NB4 (cell line): ENCODE data around the gene CIART.

Experiments used
- DNase-seq: peaks from one replicate; pipeline ENCODE4 v3.0.0; 2010; ENCODE audit warnings: low read depth
- H3K4me3 ChIP-seq: one replicate; pipeline ENCODE4 v1.5.1; 2011; ENCODE audit warnings: mild to moderate bottlenecking, low read depth, low read length, moderate library complexity
- CTCF ChIP-seq: IDR thresholded peaks from one replicate; pipeline ENCODE4 v1.5.1; 2012; ENCODE audit warnings: low read depth, low read length
- MAX ChIP-seq: IDR thresholded peaks from 2 replicates; pipeline ENCODE4 v1.6.1; 2011; ENCODE audit warnings: low read depth, low read length
- MYC ChIP-seq: IDR thresholded peaks from 2 replicates; pipeline ENCODE4 v1.6.1; 2011; ENCODE audit warnings: low read depth, low read length
- POLR2A ChIP-seq: IDR thresholded peaks from 2 replicates; pipeline ENCODE4 v1.6.1; 2011; ENCODE audit warnings: mild to moderate bottlenecking; ENCODE audit not compliant: insufficient read length; ENCODE audit errors: extremely low read depth

CIART gene

GRCh38 chr1:150280138-150280707 is 2.1 kb upstream of the CIART start:
- no peak overlapping the region for H3K4me3 ChIP-seq
- DNase-seq: no peak
- TF ChIP-seq MAX: no peak
- no peak for TF ChIP-seq POLR2A
- no peak for TF ChIP-seq CTCF
- no peak for TF ChIP-seq MYC

- TF ChIP-seq POLR2A (no peak), MYC (no peak), CTCF (peak; percentile 76)
- DNase-seq: peak; percentile 77
- H3K4me3 ChIP-seq: peak overlapping the region; percentile 54
These were observed 1.1 kb upstream of the CIART start for GRCh38 chr1:150281221-150281757.

GRCh38 chr1:150282558-150282958 is 204 bp downstream of the CIART start:
- DNase-seq: no peak
- TF ChIP-seq CTCF (no peak), POLR2A (no peak), MYC (no peak), MAX (no peak)
- no peak overlapping the region for H3K4me3 ChIP-seq

GRCh38 chr1:150283260-150283659 is 906 bp downstream of the CIART start:
- no peak for DNase-seq
- no peak for TF ChIP-seq MAX
- TF ChIP-seq MYC: no peak
- no peak for TF ChIP-seq POLR2A
- TF ChIP-seq CTCF: no peak
- H3K4me3 ChIP-seq: no peak overlapping the region

- no peak for DNase-seq
- TF ChIP-seq MYC: no peak
- TF ChIP-seq POLR2A: no peak
- no peak for TF ChIP-seq CTCF
- no peak overlapping the region for H3K4me3 ChIP-seq
These were observed 6.0 kb downstream of the CIART start for GRCh38 chr1:150288382-150288781.

- no peak for DNase-seq
- TF ChIP-seq MAX: no peak
- no peak for TF ChIP-seq CTCF
- no peak for TF ChIP-seq POLR2A
- no peak for TF ChIP-seq MYC
- H3K4me3 ChIP-seq: no peak overlapping the region
These were observed 6.5 kb downstream of the CIART start for GRCh38 chr1:150288822-150289221.
